K562 (cell line): ENCODE measurements around the gene SAV1. TPM values are rescaled to one million over a fixed set of nuclear protein-coding genes. Genes with fewer than 3 reads are reported as not detected.

Experiments used
- ATAC-seq: fragments of 200-7000 bp; cut with Tn5 transposase; 3 replicates; pipeline ENCODE4 v1.9.1; 2020; ENCODE audit warnings: moderate library complexity
- BruUV-seq: library from RNA; stranded (reverse); fragments of 400-500 nt; replicated peaks from 2 replicates; lab custom pipeline; 2021; lab: Mats Ljungman, UMichigan
- CTCF ChIA-PET: fragments of 300-600 bp; formaldehyde crosslinking; extraction: SDS; loops from one replicate; lab custom pipeline; 2021; ENCODE audit warnings: low intra/inter-chr PET ratio; lab: Yijun Ruan, JAX
- POLR2A ChIA-PET: fragments of 300-600, 350-650 bp; sonication (Branson Sonifier 250); formaldehyde crosslinking; extraction: SDS; loops from one replicate; lab custom pipeline; 2021; ENCODE audit warnings: antibody characterized with exemption, inconsistent platforms; lab: Yijun Ruan, JAX
- DNase-seq, 4 experiments: peaks; one replicate each; pipeline versions ENCODE4 v3.0.0 to v3.0.0-alpha.2; 2011 to 2018; ENCODE audit warnings: low spot score in 3 of 4, mixed read lengths in 3 of 4; ENCODE audit errors: extremely low read depth in 1 of 4
- FAIRE-seq: peaks from 2 replicates; lab custom pipeline; 2011; peaks lifted over from hg19 to GRCh38; lab: Jason Lieb, UNC
- H2AFZ ChIP-seq: 2 replicates; pipeline ENCODE4 v1.6.0; 2011; ENCODE audit warnings: low read depth, low read length, control low read depth, inconsistent platforms
- H3K27ac ChIP-seq: fragments of 200-600 bp; 3 replicates; pipeline ENCODE4 v1.8.0; 2011; ENCODE audit warnings: low read depth, mild to moderate bottlenecking, control low read depth, inconsistent platforms, low read length, moderate library complexity, mixed read lengths; ENCODE audit errors: extremely low read depth
- H3K27me3 ChIP-seq, 2 experiments: fragments of 300-600 bp in 1 of 2; 2 replicates in 1 of 2; 3 replicates in 1 of 2; pipeline versions ENCODE4 v1.6.0 to v1.8.0; 2011; ENCODE audit warnings: inconsistent platforms in 2 of 2, low read length in 2 of 2, mild to moderate bottlenecking in 1 of 2, mixed read lengths in 1 of 2, moderate library complexity in 1 of 2; ENCODE audit not compliant: control insufficient read depth in 2 of 2, insufficient read depth in 2 of 2
- H3K36me3 ChIP-seq: fragments of 300-600 bp; 3 replicates; pipeline ENCODE4 v1.8.0; 2011; ENCODE audit warnings: mild to moderate bottlenecking, low read length, inconsistent platforms; ENCODE audit not compliant: control insufficient read depth, insufficient read depth
- H3K4me1 ChIP-seq, 2 experiments: fragments of 200-600 bp in 1 of 2; replicated peaks in 1 of 2; 2 replicates in 1 of 2; 3 replicates in 1 of 2; pipeline versions ENCODE4 v1.5.1 to v1.8.0; 2011; ENCODE audit warnings: inconsistent platforms in 2 of 2, low read length in 2 of 2, mild to moderate bottlenecking in 1 of 2, mixed read lengths in 1 of 2, moderate library complexity in 1 of 2; ENCODE audit not compliant: control insufficient read depth in 2 of 2, insufficient read depth in 2 of 2
- H3K4me2 ChIP-seq: 2 replicates; pipeline ENCODE4 v1.6.1; 2011; ENCODE audit warnings: low read length, control low read depth, inconsistent platforms, mixed read lengths; ENCODE audit not compliant: insufficient read depth
- H3K4me3 ChIP-seq: fragments of 200-600 bp; sonication (generic), shearing (Covaris generic); 2 replicates; pipeline ENCODE4 v1.5.1; 2016; ENCODE audit warnings: control low read depth, inconsistent platforms
- H3K79me2 ChIP-seq: fragments of 200-600 bp; 3 replicates; pipeline ENCODE4 v1.8.0; 2011; ENCODE audit warnings: low read length, inconsistent platforms; ENCODE audit not compliant: control insufficient read depth, insufficient read depth
- H3K9ac ChIP-seq, 2 experiments: 2 replicates each; pipeline versions ENCODE4 v1.6.0 to v1.6.1; 2011; ENCODE audit warnings: low read depth in 2 of 2, low read length in 2 of 2, control low read depth in 1 of 2, inconsistent platforms in 1 of 2, mild to moderate bottlenecking in 1 of 2, mixed read lengths in 1 of 2; ENCODE audit not compliant: insufficient read depth in 1 of 2
- H3K9me1 ChIP-seq: one replicate; pipeline ENCODE4 v1.6.0; 2011; ENCODE audit warnings: inconsistent platforms, mild to moderate bottlenecking, low read length, moderate library complexity; ENCODE audit not compliant: control insufficient read depth, insufficient read depth
- H3K9me3 ChIP-seq: replicated peaks from 2 replicates; pipeline ENCODE4 v1.5.1; 2011; ENCODE audit warnings: low read depth, low read length, inconsistent platforms; ENCODE audit not compliant: control insufficient read depth, insufficient read depth
- H4K20me1 ChIP-seq: replicated peaks from 2 replicates; pipeline ENCODE4 v1.6.1; 2011; ENCODE audit warnings: low read length, inconsistent platforms, mixed read lengths; ENCODE audit not compliant: control insufficient read depth, insufficient read depth
- ATF7 ChIP-seq: fragments of 450-650 bp; IDR thresholded peaks from 2 replicates; pipeline ENCODE4 v1.7.1; 2014; ENCODE audit warnings: mild to moderate bottlenecking, moderate library complexity
- CREM ChIP-seq: IDR thresholded peaks from 2 replicates; pipeline ENCODE4 v1.6.1; 2014; ENCODE audit warnings: antibody characterized with exemption, low read depth
- FOXP4 ChIP-seq: sonication (generic); formaldehyde crosslinking; IDR thresholded peaks from 2 replicates; pipeline ENCODE4 v1.8.0; 2022; ENCODE audit warnings: mild to moderate bottlenecking, missing genetic modification reagents, borderline replicate concordance
- HNRNPL ChIP-seq: fragments of 200-400 bp; formaldehyde crosslinking; IDR thresholded peaks from 2 replicates; pipeline ENCODE4 v1.6.1; 2017; ENCODE audit warnings: low read depth, mild to moderate bottlenecking, low read length
- KAT7 ChIP-seq: sonication (generic); formaldehyde crosslinking; IDR thresholded peaks from 2 replicates; pipeline ENCODE4 v1.8.0; 2022; ENCODE audit warnings: missing genetic modification reagents, mild to moderate bottlenecking, borderline replicate concordance
- MBD1 ChIP-seq: fragments of 250-450 bp; sonication (Bioruptor Pico); IDR thresholded peaks from 2 replicates; pipeline ENCODE4 v1.8.0; 2022; ENCODE audit warnings: inconsistent platforms
- MCM5 ChIP-seq: fragments of 450-650 bp; IDR thresholded peaks from 2 replicates; pipeline ENCODE4 v1.6.1; 2016; ENCODE audit warnings: low read depth
- MEIS2 ChIP-seq: fragments of 450-650 bp; IDR thresholded peaks from 2 replicates; pipeline ENCODE4 v1.6.1; 2014; ENCODE audit warnings: mild to moderate bottlenecking; ENCODE audit not compliant: partially characterized antibody
- MIER1 ChIP-seq: fragments of 450-650 bp; IDR thresholded peaks from 2 replicates; pipeline ENCODE4 v1.6.1; 2016; ENCODE audit warnings: antibody characterized with exemption, mild to moderate bottlenecking, low read depth
- MITF ChIP-seq: IDR thresholded peaks from 2 replicates; pipeline ENCODE4 v1.6.1; 2014; ENCODE audit warnings: antibody characterized with exemption
- MTA3 ChIP-seq: fragments of 450-650 bp; formaldehyde crosslinking; IDR thresholded peaks from 2 replicates; pipeline ENCODE4 v1.6.1; 2017; ENCODE audit warnings: mild to moderate bottlenecking, borderline replicate concordance
- NFE2 ChIP-seq: IDR thresholded peaks from 2 replicates; pipeline ENCODE4 v1.6.1; 2014; ENCODE audit warnings: antibody characterized with exemption, low read depth
- POLR2AphosphoS2 ChIP-seq: IDR thresholded peaks from 2 replicates; pipeline ENCODE4 v1.6.1; 2012; ENCODE audit warnings: low read length, improper control_type of control experiment
- SMAD3 ChIP-seq: fragments of 450-650 bp; formaldehyde crosslinking; conservative IDR thresholded peaks from 2 replicates; pipeline ENCODE4 v1.4.0; 2020; ENCODE audit warnings: mild to moderate bottlenecking
- SREBF1 ChIP-seq: fragments of 150-350 bp; IDR thresholded peaks from 2 replicates; pipeline ENCODE4 v1.6.1; 2014; ENCODE audit warnings: antibody characterized with exemption, low read depth, low read length, borderline replicate concordance
- U2AF1 ChIP-seq: fragments of 200-400 bp; formaldehyde crosslinking; optimal IDR thresholded peaks from 2 replicates; pipeline ENCODE3; 2017; ENCODE audit warnings: mild to moderate bottlenecking, low read depth, low read length, moderate library complexity
- ZBTB34 ChIP-seq: fragments of 250-450 bp; sonication (Bioruptor Pico); IDR thresholded peaks from 2 replicates; pipeline ENCODE4 v1.8.0; 2021; ENCODE audit warnings: mild to moderate bottlenecking, moderate library complexity
- ZNF41 ChIP-seq: fragments of 250-450 bp; sonication (Bioruptor Pico); conservative IDR thresholded peaks from 2 replicates; pipeline ENCODE4 v1.4.0; 2020; ENCODE audit warnings: mild to moderate bottlenecking
- ZSCAN32 ChIP-seq: fragments of 450-650 bp; formaldehyde crosslinking; IDR thresholded peaks from 2 replicates; pipeline ENCODE4 v1.4.0; 2020; ENCODE audit warnings: mild to moderate bottlenecking, moderate library complexity
- WGBS: fragments of 100-300 bp; shearing (Covaris generic); methylation state at CpG from one replicate; pipeline ENCODE4 v1.1.6; 2016; ENCODE audit warnings: low coverage, mixed read lengths; ENCODE audit not compliant: insufficient coverage; ENCODE audit errors: missing lambda C conversion rate; 5-methylcytosine and 5-hydroxymethylcytosine counted together
- in situ Hi-C: fragments of 300-500 bp; cut with MboI; formaldehyde crosslinking; loops from 4 replicates; pipeline ENCODE4 v1.15.0; 2018; ENCODE audit warnings: inconsistent platforms, mixed read lengths
- intact Hi-C: fragments of 100-400 bp; cut with micrococcal nuclease; formaldehyde crosslinking; loops from 2 replicates; pipeline ENCODE4 v1.14.2; 2022
- polyA plus RNA-seq, 8 experiments: library from polyadenylated mRNA; depleted of rRNA in 4 of 8; stranded (reverse) in 5 of 8; unstranded in 3 of 8; fragments of >200 nt; fragmentation: Nextera tagmentation in 2 of 8; fragmentation: Illumina TruSeq in 1 of 8; extraction: Ambion mirVana in 2 of 8; extraction: Trizol in 1 of 8; gene quantifications; 2 replicates each; pipeline versions ENCODE4 v1.2.1 to v1.2.3, GENCODE V29; 2011 to 2014; ENCODE audit warnings: inconsistent platforms in 1 of 8, missing spikeins in 1 of 8
- total RNA-seq, 7 experiments: library from RNA; depleted of rRNA in 6 of 7; stranded (reverse); fragments of >200 nt in 6 of 7; fragmentation: Illumina TruSeq in 2 of 7; extraction: Trizol in 2 of 7; gene quantifications; 2 replicates each; pipeline versions ENCODE4 v1.2.1 to v1.2.3, GENCODE V29; 2011 to 2021; ENCODE audit warnings: low replicate concordance in 1 of 7

The SAV1 gene
- total and polyA plus RNA-seq, 9 of the 15 experiments (the other 6 are each of a cell fraction or from before 2014, with no cell fraction given), result 6.5 to 18.1 (median 16.1) TPM

GRCh38 chr14:50647282-50647681 lies 20.8 kb downstream of the SAV1 start:
- Histone ChIP-seq H3K9me1 (no peaks in the 10 kb centered on the region), H3K9me3 (no peaks in the 10 kb centered on the region), H3K79me2 (peaks cover 55% of the 10 kb centered on the region), H3K4me2 (no peak overlapping the region), H3K27ac (no peak overlapping the region), H3K4me3 (no peak overlapping the region), H4K20me1 (0 out of 2 replicates have a peak, but pooled peaks cover 4% of the 10 kb centered on the region), H2AFZ (no peak overlapping the region), H3K36me3 (peaks cover 28% of the 10 kb centered on the region; the same call in 1 of the 3 replicates), H3K27me3 (no peaks in the 10 kb centered on the region), H3K9ac (no peak overlapping the region), H3K4me1 (peaks cover 0 to 6% of the 10 kb centered on the region in 2 experiments; a peak in 3 of 5 replicates)
- ATAC-seq, result no peak
- in situ Hi-C loops, result no loop called here
- DNase-seq, result no peak
- WGBS, result 83% methylated on average over 6 of the region's 6 CpGs
- no peak for FAIRE-seq
- TF ChIP-seq ZBTB34 (CRISPR knock-in tag) (no peak), NFE2 (no peak), MBD1 (CRISPR knock-in tag) (no peak), SMAD3 (CRISPR knock-in tag) (no peak), MEIS2 (no peak), MTA3 (no peak), POLR2AphosphoS2 (no peak), U2AF1 (no peak), MCM5 (no peak), FOXP4 (CRISPR knock-in tag) (no peak), HNRNPL (no peak), CREM (no peak), ATF7 (no peak), MIER1 (no peak), ZSCAN32 (CRISPR knock-in tag) (no peak), SREBF1 (no peak), MITF (no peak), KAT7 (CRISPR knock-in tag) (no peak), ZNF41 (no peak)
- BruUV-seq, result no TSS peak
- ChIA-PET CTCF (no interaction called here), POLR2A (no interaction called here)
- intact Hi-C loops, result no loop called here
